Hematopoietic multipotent progenitor cell treated with erythropoietin and hydrocortisone succinate and interleukin-3 and kit ligand, for 6 days (in vitro differentiated cells): Measurements from ENCODE around the gene RHBDF1.

Experiments used
- DNase-seq: peaks from one replicate; pipeline ENCODE4 v3.0.0-alpha.2; 2015

Gene RHBDF1

GRCh38 chr16:91484-91883, 19.1 kb upstream of the RHBDF1 start:
- peak; percentile 93 for DNase-seq

DNA sequence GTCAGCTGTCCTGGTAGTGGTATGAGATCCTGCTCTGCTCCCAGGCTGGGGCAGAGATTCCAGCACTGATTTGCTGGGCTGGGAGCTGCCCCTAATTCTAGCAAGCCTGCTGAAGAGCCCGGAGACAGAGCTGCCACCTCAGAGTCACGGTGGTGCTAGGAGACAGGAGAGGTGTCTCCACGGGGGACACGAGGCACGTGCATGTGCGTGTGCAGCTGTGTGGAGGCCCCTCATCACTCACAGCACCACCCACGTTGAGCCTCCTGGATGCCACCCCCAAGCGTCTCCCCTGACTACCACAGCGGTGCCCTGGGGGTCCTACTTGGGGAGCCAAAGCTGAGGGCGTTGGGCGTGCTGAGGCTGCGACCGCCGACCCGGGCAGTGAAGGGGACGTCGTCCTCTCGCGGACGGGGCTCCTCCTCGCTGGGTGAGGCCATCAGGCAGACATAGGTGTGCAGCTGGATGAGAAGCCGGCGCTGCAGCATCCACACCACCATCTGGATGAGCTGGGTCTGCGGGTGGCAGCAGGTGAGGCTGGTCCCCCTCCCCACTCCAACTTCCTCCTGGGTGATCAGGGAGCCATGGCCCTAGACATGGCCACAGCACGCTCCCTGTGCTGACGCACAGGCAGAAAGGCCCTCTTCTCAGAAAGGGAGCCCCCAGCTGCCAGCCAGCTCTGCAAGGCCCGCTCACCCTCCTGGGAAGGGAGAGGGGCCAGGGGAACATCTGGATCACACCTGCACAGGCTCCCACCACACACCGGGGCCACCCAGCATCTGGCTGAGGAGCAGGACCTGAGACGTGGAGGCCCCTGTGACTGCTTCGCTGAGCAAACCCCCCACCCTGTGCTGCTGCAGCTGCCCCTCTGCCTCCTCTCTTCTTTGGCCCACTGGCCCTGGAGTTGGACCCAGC, 17.2 kb upstream of the RHBDF1 start:
- DNase-seq, result no peak

DNA sequence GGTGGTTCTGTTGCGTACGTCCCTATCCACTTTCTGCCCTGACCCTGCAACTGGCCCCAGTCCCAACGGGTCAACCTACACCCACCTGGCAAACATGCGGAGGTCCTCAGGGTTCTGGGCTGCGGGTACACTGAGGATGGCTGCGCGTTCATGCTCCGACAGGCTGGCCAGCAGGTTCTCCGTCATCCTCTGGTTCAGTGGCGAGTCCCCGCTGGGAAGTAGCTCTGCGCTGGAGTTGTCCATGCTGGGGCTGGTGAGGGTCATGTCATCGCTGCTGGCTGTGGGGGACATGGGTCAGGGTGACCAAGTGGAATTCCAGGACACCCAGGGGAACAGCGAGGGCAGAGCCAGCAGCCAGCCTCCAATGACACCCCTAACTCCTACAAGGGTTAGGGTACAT, 16.2 kb upstream of the RHBDF1 start:
- DNase-seq, result no peak

DNA sequence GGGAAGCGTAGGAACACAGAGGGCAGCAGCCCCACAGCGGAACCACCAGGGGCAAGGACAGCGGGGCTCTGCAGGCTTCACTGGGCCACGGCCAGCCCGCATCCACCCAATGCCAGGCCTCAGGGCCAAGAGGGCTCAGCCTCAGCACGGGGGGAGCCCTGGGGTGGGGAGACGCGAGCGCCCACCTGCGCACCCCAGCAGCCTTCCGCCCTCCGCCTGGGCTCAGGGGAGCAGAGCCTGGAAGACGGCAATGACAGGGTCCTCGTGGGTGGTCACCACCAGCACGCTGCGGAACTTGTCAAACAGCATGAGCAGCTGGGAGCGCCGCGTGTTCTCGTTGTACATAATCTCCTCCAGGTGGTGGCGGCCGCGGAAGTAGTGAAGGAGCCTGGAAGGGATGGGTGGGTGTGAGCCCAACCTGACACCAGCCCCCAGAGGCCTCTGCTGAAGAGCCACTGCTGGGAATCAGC, 14.1 kb upstream of the RHBDF1 start:
- DNase-seq, result no peak

DNA sequence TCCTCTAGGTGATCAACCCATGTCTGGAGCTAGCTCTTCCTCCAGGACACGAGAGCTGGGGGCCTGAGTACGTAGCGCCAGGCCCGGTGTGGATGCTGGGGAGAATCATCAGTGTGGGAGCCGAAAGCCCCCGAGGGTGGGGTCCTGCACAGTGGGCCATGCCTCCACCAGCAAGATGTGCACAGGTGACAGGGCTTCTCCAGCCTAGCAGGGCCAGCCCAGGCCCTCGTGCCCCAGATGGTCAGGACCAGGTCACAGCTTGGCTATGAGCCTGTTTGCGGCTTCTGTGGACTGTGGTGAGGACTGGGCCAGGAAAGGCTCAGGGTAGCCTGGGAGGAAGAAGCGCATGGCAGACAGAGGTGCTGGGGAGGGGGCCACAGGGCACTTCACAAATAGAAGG, 13.4 kb upstream of the RHBDF1 start:
- DNase-seq, result no peak

- no peak for DNase-seq
These were observed 13.0 kb upstream of the RHBDF1 start for GRCh38 chr16:85407-85782.

DNA sequence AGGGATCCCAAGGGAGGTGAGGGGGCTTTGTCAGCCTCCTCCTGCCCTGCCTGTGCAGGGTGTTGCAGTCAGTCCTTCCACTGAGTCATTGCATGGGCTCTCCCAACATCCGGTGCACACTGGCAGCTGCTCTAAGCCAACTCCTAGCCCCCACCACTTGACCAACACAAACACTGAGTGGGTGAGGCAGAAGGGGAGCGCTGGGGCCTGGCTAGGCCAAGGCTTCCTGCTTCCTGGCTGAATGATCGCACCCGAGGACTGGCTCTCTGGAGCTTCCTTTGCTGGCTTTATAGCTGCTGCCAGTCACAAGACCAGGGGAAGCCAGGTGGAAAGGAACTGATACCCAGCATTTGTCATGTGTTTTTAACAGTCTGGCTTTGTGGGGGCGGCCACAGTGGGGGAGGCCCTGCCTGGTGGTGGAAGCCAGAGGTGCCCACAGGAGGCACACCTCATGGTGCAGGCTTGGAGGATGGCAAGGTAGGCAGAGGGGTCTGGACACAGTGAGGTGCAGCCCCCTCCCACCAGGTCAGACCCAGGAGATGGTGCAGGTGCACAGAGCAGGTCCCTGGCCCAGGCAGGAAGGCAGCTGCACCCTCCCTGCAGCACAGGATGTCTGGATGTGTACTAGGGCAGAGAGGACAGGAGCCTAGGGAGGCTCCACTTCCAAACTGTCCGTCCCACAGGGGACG, 12.4 kb upstream of the RHBDF1 start:
- peak; percentile 89 for DNase-seq

GRCh38 chr16:83781-84615, 11.6 kb upstream of the RHBDF1 start:
- DNase-seq, result peak; percentile 41

DNA sequence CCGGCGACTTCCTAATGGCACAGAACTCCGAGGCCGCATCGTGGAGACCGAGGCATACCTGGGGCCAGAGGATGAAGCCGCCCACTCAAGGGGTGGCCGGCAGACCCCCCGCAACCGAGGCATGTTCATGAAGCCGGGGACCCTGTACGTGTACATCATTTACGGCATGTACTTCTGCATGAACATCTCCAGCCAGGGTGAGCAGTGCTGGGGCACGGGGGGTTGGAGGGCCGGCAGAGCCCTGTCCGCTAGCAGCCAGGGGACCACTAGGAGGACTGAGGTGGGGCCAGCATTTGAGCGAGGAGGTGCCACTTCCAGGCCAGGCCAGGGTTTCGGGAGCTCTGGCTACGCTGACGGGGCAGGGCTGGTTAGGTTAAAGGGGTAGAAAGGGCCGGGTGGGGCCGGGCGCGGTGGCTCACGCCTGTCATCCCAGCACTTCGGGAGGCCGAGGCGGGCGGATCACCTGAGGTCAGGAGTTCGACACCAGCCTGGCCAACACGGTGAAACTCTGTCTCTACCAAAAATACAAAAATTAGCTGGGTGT, 10.7 kb upstream of the RHBDF1 start:
- DNase-seq, result no peak

DNA sequence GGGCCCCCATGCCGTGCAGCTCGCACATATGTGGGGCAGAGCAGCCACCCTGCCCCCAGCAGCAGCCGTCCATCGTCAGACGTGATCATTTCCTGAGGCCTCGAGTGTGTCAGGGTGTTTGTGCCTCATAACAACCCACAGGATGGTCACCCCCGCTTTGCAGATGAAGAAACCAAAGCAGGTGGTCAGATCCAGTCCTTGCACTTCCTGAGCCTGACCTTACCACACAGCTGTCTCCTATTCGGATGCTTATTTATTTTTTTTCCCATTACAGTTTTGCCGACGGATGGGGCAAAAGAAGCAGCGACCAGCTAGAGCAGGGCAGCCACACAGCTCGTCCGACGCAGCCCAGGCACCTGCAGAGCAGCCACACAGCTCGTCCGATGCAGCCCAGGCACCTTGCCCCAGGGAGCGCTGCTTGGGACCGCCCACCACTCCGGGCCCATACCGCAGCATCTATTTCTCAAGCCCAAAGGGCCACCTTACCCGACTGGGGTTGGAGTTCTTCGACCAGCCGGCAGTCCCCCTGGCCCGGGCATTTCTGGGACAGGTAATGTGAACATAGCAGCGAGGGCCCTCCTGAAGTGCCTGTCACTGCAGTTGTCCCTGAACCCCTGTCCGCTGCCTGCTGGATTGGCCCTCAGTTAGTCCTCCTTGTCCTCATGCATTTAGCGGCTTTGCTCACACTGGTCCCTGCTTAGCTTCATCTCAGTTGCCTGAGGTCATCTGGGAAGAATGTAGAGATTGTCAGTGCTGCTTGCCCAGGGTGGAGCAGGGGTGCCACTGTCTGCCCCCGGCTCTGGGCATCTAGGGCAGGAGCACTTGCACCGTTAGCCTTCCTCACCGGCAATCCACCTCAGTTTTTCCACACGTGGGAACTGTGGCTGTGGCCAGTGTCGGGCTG, 7.0 kb upstream of the RHBDF1 start:
- no peak for DNase-seq

DNA sequence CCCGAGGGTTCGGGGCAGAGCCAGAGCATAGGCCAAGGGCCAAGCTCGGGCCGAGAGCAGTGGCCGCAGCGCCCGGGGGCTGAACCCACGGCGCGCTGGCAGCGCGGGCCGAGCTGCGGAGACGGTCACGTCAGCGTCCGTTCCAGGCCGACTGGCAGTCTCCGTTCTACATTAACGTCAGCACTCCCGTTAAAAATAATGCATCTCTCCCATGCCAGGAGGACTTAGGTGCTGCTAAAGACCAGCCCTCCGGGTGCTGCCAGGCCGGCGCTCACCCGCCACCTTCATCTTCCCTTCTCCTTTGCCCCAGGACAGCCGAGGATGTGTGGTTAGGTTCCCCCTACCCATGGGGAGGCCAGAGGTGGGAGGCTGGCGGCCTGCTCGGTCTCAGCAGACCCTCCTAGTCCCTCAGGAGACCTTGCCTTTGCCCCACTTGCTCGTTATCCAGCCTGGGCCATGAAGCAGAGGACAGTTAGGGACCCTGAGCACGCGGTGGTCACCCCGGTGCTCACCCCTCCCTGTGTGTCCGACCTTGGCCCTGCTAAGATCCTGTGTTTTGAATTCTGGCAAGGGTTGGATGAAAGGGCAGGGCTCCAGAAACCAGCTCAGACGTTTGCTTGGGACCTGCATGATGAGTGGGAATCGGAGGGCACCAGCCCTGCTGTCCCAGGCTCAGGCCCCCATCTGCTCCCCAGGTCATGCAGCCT, 6.2 kb upstream of the RHBDF1 start:
- peak; percentile 55 for DNase-seq

DNA sequence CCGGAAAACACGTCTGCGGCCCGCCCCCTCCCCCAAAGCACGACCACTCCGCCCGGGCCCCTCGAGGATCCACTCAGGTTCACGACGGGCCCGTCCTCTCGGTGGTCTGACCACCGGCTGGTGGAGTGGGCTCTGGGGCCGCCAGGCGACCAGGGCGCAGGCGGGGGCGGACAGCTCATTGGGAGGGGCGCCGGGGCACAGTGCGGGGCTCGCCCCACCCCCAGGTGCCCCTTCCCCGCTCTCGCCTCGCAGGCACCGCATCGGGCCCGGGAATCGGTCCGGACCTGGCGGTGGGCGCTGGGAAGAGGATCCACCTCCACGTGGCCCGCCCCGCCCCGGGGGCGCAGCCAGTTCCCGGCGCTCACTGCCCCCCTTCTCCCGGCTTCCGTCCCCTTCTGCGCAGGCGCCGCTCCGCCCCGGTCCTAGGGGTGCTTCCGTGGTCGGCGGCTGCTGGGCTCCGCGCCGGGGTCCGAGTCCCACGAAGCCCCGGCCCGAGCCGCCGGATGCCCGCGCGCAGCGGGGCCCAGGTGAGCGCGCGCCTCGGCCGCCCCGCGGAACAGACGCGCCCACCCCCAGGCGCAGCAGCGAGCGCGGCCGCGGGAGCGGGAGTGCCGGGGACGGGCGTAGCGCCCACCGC, 5.5 kb upstream of the RHBDF1 start, which contains the start of gene MPG:
TSS of gene MPG (plus strand) at position 419 of the 637 bp plus-strand sequence. CDS start at position 504, 85 bp downstream.
- peak; percentile 89 for DNase-seq

- peak; percentile 67 for DNase-seq
These were observed 4.9 kb upstream of the RHBDF1 start for GRCh38 chr16:77273-77806.

GRCh38 chr16:76535-77272, 4.3 kb upstream of the RHBDF1 start:
- DNase-seq, result peak; percentile 62

GRCh38 chr16:75580-76501, 3.4 kb upstream of the RHBDF1 start:
- peak; percentile 69 for DNase-seq

DNA sequence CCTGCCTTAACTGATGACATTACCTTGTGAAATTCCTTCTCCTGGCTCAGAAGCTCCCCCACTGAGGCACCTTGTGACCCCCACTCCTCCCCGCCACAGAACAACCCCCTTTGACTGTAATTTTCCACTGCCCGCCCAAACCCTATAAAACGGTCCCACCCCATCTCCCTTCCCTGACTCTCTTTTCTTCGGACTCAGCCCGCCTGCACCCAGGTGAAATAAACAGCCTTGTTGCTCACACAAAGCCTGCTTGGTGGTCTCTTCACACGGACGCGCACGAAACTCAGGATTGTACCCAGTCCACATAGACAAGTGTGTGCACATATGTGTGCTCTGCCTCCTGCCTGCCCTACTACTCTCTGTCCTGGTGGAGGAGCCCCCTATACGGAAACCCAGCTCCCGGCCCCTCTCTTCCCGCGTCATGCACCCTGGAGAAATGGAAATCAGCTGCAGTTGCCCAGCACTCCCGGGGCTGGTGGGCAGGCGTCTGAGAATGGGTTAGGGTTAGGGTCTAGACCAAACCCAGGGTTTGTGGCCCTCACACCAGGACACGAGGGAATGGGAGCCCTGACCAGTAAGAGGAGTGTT, 2.4 kb upstream of the RHBDF1 start:
- DNase-seq, result no peak

DNA sequence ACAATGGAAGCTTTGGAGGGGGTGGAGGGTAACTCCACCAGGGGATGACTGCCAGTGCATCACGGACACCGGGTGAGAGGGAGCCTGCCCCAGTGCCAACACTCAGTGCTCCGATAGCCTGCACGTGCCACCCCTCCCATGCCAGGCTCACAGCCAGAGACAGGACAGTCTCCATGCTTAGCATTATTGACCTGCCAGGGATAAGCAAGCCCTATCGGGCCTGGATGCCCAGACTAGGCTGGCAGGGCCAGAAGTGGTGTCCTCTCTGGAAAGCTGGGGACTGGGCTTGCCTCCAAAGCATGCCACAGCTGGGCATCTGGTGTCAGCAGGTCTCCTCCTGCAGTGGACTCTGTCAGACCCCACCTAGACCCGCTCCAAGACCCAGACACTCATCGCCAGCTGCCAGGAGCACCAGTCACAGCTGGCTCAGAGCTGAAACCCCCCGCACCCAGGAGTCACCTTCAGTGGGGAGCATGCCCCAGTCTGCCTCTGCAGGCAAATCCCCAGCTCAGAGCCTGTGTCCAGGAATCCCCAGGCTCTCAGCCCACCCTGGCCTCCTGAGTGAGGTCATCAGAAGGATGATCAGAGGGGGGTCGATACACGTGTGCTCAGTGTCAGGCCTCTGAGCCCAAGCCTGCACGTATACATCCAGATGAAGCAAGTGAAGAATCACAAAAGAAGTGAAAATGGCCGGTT, 1.8 kb upstream of the RHBDF1 start:
- DNase-seq, result no peak
